GM23338 (cell line): Measurements from ENCODE around the gene MAD2L1BP. TPM values are rescaled to one million over a fixed set of nuclear protein-coding genes. Genes with fewer than 3 reads are reported as not detected.

Source experiments
- polyA plus RNA-seq: library from polyadenylated mRNA; unstranded; fragments of >200 nt; fragmentation: Nextera tagmentation; extraction: Ambion mirVana; gene quantifications from 2 replicates; pipeline ENCODE4 v1.2.1, GENCODE V29; 2016
- total RNA-seq: library from RNA; depleted of rRNA; stranded (reverse); fragments of >200 nt; shearing (Covaris generic); gene quantifications from 2 replicates; pipeline ENCODE4 v1.2.3, GENCODE V29; 2014; rRNA removed

The MAD2L1BP gene
- total and polyA plus RNA-seq, 2 experiments from 2014 or later, result 26.6 to 51.7 TPM

Other genes with a start within 250 kb of the MAD2L1BP start
- 16.7 and 16.9 TPM in 2 replicates for gene ABCC10, start 208.3 kb upstream of the MAD2L1BP start, total RNA-seq
- gene ABCC10, start 208.3 kb upstream of the MAD2L1BP start, polyA plus RNA-seq, result 17.5 and 18.9 TPM in 2 replicates
- 0.16 and 0.21 TPM in 2 replicates for gene DLK2, start 180.3 kb upstream of the MAD2L1BP start, total RNA-seq
- 0.47 and 0.57 TPM in 2 replicates for gene DLK2, start 180.3 kb upstream of the MAD2L1BP start, polyA plus RNA-seq
- gene TJAP1, start 158.3 kb upstream of the MAD2L1BP start, total RNA-seq, result 33.3 and 34.3 TPM in 2 replicates
- gene TJAP1, start 158.3 kb upstream of the MAD2L1BP start, polyA plus RNA-seq, result 16.9 and 17.6 TPM in 2 replicates
- gene LRRC73, start 125.5 kb upstream of the MAD2L1BP start, total RNA-seq, result 0.08 and 0.59 TPM in 2 replicates
- gene LRRC73, start 125.5 kb upstream of the MAD2L1BP start, polyA plus RNA-seq, result 0.26 TPM in 1 of 2 replicates, not detected in the other
- 94.3 and 119 TPM in 2 replicates for gene YIPF3, start 118.9 kb upstream of the MAD2L1BP start, total RNA-seq
- gene YIPF3, start 118.9 kb upstream of the MAD2L1BP start, polyA plus RNA-seq, result 60.6 and 64.4 TPM in 2 replicates
- gene POLR1C, start 118.8 kb upstream of the MAD2L1BP start, total RNA-seq, result 18.1 and 26.6 TPM in 2 replicates
- gene POLR1C, start 118.8 kb upstream of the MAD2L1BP start, polyA plus RNA-seq, result 47.0 and 48.9 TPM in 2 replicates
- 77.4 and 95.2 TPM in 2 replicates for gene XPO5, start 59.8 kb upstream of the MAD2L1BP start, total RNA-seq
- 28.4 and 28.5 TPM in 2 replicates for gene XPO5, start 59.8 kb upstream of the MAD2L1BP start, polyA plus RNA-seq
- gene POLH, start 59.7 kb upstream of the MAD2L1BP start, total RNA-seq, result 7.9 and 9.4 TPM in 2 replicates
- gene POLH, start 59.7 kb upstream of the MAD2L1BP start, polyA plus RNA-seq, result 4.2 and 5.8 TPM in 2 replicates
- 46.4 and 55.9 TPM in 2 replicates for gene GTPBP2, start 6.6 kb upstream of the MAD2L1BP start, total RNA-seq
- gene GTPBP2, start 6.6 kb upstream of the MAD2L1BP start, polyA plus RNA-seq, result 14.9 and 17.5 TPM in 2 replicates
- gene RSPH9, start 9.2 kb downstream of the MAD2L1BP start, total RNA-seq, result 0.10 TPM in 1 of 2 replicates, not detected in the other
- gene RSPH9, start 9.2 kb downstream of the MAD2L1BP start, polyA plus RNA-seq, result 0.38 and 0.39 TPM in 2 replicates
- 51.7 and 62.7 TPM in 2 replicates for gene MRPS18A, start 52.0 kb downstream of the MAD2L1BP start, total RNA-seq
- gene MRPS18A, start 52.0 kb downstream of the MAD2L1BP start, polyA plus RNA-seq, result 58.6 and 58.9 TPM in 2 replicates
- 55.9 and 61.1 TPM in 2 replicates for gene VEGFA, start 134.4 kb downstream of the MAD2L1BP start, total RNA-seq
- gene VEGFA, start 134.4 kb downstream of the MAD2L1BP start, polyA plus RNA-seq, result 10.9 and 13.3 TPM in 2 replicates